Measurements from ENCODE around the gene TRAPPC3. TPM values are rescaled to one million over a fixed set of nuclear protein-coding genes. Genes with fewer than 3 reads are reported as not detected.

The TRAPPC3 gene
- total and polyA plus RNA-seq, 2 donors (not counting 1 experiment from before 2014, with no cell fraction given) = 88.5 to 105 TPM

- H3K79me2 ChIP-seq (ENCODE audit: control insufficient read depth, insufficient read depth, low read length) = peaks cover 73% of the 10 kb centered on the region
- DNase-seq (ENCODE audit: low read depth in 2 of 2) = peak in 1 of 2 donors; percentile 89
- peaks cover 49% of the 10 kb centered on the region for H3K36me3 ChIP-seq (ENCODE audit: control insufficient read depth, insufficient read depth, low read length)
- peaks cover 6% of the 10 kb centered on the region for H3K4me1 ChIP-seq (ENCODE audit: control insufficient read depth, extremely low read depth, insufficient read depth, low read length)
- peak overlapping the region; percentile 62 for H3K27ac ChIP-seq (ENCODE audit: insufficient read depth, low read length)
- H3K9ac ChIP-seq (ENCODE audit: insufficient read depth, low read length) = no peak overlapping the region
- no peaks in the 10 kb centered on the region for H4K20me1 ChIP-seq (ENCODE audit: control insufficient read depth, extremely low read depth, insufficient read depth, low read length)
- H3K27me3 ChIP-seq (ENCODE audit: control insufficient read depth, insufficient read depth, low read length) = no peaks in the 10 kb centered on the region
- no peak overlapping the region for H3K4me3 ChIP-seq (replicated peaks in 1 of 4; ENCODE audit: control extremely low read depth in 1 of 4, insufficient read depth in 1 of 4, low read depth in 3 of 4, low read length in 4 of 4)
- H3K9me3 ChIP-seq (ENCODE audit: control insufficient read depth, insufficient read depth, low read depth, low read length) = no peaks in the 10 kb centered on the region
- TF ChIP-seq, protein P1, sequence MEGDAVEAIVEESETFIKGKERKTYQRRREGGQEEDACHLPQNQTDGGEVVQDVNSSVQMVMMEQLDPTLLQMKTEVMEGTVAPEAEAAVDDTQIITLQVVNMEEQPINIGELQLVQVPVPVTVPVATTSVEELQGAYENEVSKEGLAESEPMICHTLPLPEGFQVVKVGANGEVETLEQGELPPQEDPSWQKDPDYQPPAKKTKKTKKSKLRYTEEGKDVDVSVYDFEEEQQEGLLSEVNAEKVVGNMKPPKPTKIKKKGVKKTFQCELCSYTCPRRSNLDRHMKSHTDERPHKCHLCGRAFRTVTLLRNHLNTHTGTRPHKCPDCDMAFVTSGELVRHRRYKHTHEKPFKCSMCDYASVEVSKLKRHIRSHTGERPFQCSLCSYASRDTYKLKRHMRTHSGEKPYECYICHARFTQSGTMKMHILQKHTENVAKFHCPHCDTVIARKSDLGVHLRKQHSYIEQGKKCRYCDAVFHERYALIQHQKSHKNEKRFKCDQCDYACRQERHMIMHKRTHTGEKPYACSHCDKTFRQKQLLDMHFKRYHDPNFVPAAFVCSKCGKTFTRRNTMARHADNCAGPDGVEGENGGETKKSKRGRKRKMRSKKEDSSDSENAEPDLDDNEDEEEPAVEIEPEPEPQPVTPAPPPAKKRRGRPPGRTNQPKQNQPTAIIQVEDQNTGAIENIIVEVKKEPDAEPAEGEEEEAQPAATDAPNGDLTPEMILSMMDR (conservative IDR thresholded peaks at IDR 0.05 in 1 of 2, IDR thresholded peaks at IDR 0.05 in 1 of 2; ENCODE audit: low read depth in 1 of 2, low read length in 2 of 2) = no peak
- TF ChIP-seq EZH2 (IDR thresholded peaks at IDR 0.05; ENCODE audit: low read length, missing control alignments) = no peak
- H2AFZ ChIP-seq (ENCODE audit: low read length) = no peak overlapping the region
- no peak overlapping the region for H3K4me2 ChIP-seq (ENCODE audit: extremely low read depth, insufficient read depth, low read length)
Observed at GRCh38 chr1:36172983-36173382, 23.7 kb upstream of the TRAPPC3 start.

DNA sequence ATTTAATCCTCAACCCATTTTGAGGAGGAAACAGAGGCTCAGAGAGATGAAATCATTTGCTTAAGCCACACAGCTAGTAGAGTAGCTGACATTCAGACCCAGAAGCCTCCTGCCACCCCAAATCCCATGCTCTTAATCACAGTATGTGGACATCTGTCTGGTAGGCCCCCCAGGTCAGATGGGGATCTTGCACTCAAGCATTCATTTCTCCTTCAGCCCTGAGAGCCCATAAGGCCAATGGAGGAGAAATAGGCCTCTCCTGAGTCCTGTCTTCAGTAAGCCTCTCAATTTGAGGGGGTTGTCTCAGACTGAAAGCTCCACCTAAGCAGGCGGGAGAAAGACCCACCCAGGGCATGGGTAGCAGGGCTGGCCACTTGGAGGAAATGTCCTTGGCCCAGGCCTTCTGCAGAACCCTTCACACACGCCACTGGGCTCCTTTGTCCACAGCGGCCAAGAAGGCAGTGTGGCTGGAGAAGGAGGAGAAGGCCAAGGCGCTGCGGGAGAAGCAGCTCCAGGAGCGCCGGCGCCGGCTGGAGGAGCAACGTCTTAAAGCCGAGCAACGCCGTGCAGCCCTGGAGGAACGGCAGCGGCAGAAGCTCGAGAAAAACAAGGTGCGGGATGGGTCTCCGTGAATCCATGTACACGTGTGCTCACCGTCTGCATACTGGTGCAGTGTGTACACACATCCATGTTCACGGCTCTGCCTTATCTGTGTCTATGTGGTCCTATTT, 22.9 kb upstream of the TRAPPC3 start:
- no peak overlapping the region for H3K9ac ChIP-seq (ENCODE audit: insufficient read depth, low read length)
- no peaks in the 10 kb centered on the region for H3K27me3 ChIP-seq (ENCODE audit: control insufficient read depth, insufficient read depth, low read length)
- no peak overlapping the region for H3K4me3 ChIP-seq (replicated peaks in 1 of 4; ENCODE audit: control extremely low read depth in 1 of 4, insufficient read depth in 1 of 4, low read depth in 3 of 4, low read length in 4 of 4)
- no peak overlapping the region for H3K4me2 ChIP-seq (ENCODE audit: extremely low read depth, insufficient read depth, low read length)
- H3K79me2 ChIP-seq (ENCODE audit: control insufficient read depth, insufficient read depth, low read length) = peaks cover 81% of the 10 kb centered on the region
- no peaks in the 10 kb centered on the region for H4K20me1 ChIP-seq (ENCODE audit: control insufficient read depth, extremely low read depth, insufficient read depth, low read length)
- no peak for TF ChIP-seq EZH2 (IDR thresholded peaks at IDR 0.05; ENCODE audit: low read length, missing control alignments)
- TF ChIP-seq, protein P1 (conservative IDR thresholded peaks at IDR 0.05 in 1 of 2, IDR thresholded peaks at IDR 0.05 in 1 of 2; ENCODE audit: low read depth in 1 of 2, low read length in 2 of 2) = no peak
- peaks cover 11% of the 10 kb centered on the region for H3K4me1 ChIP-seq (ENCODE audit: control insufficient read depth, extremely low read depth, insufficient read depth, low read length)
- DNase-seq (ENCODE audit: low read depth in 2 of 2) = no peak
- H3K27ac ChIP-seq (ENCODE audit: insufficient read depth, low read length) = peak overlapping the region; percentile 62
- H3K9me3 ChIP-seq (ENCODE audit: control insufficient read depth, insufficient read depth, low read depth, low read length) = no peaks in the 10 kb centered on the region
- H2AFZ ChIP-seq (ENCODE audit: low read length) = no peak overlapping the region
- peaks cover 50% of the 10 kb centered on the region for H3K36me3 ChIP-seq (ENCODE audit: control insufficient read depth, insufficient read depth, low read length)

DNA sequence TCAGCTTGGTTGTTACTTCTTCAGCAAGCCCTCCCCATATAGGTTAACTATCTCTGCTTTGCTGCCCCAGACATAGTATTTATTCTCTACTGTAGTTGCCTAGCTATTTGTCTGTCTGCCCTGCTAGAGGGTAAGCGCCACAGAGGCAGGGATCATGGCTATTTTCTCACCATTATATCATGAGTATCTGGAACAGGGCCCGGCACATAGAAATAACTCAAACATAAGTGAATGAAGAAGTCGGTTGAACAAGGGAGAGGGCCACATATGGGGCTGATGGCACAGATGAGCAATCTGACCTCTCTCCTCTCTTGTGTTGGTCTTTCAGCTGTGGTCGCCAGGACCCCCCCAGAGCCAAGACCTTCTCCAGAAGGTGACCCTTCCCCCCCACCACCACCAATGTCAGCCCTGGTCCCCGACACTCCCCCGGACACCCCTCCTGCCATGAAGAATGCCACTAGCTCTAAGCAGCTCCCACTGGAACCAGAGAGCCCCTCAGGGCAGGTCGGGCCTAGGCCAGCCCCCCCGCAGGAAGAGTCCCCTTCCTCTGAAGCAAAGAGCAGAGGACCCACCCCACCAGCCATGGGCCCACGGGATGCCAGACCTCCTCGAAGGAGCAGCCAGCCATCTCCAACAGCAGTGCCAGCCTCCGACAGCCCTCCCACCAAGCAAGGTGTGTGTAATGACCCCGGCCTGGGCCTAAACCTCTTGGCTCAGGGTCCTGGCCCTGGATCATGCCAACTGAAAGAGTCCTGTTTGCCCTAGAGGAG, 21.5 kb upstream of the TRAPPC3 start:
- DNase-seq (ENCODE audit: low read depth in 2 of 2) = no peak
- Histone ChIP-seq H4K20me1 (ENCODE audit: control insufficient read depth, extremely low read depth, insufficient read depth, low read length) (no peaks in the 10 kb centered on the region), H3K9me3 (ENCODE audit: control insufficient read depth, insufficient read depth, low read depth, low read length) (no peaks in the 10 kb centered on the region), H3K36me3 (ENCODE audit: control insufficient read depth, insufficient read depth, low read length) (peaks cover 44% of the 10 kb centered on the region), H2AFZ (ENCODE audit: low read length) (no peak overlapping the region), H3K4me2 (ENCODE audit: extremely low read depth, insufficient read depth, low read length) (no peak overlapping the region), H3K4me1 (ENCODE audit: control insufficient read depth, extremely low read depth, insufficient read depth, low read length) (peaks cover 17% of the 10 kb centered on the region), H3K27ac (ENCODE audit: insufficient read depth, low read length) (no peak overlapping the region), H3K27me3 (ENCODE audit: control insufficient read depth, insufficient read depth, low read length) (no peaks in the 10 kb centered on the region), H3K9ac (ENCODE audit: insufficient read depth, low read length) (no peak overlapping the region), H3K79me2 (ENCODE audit: control insufficient read depth, insufficient read depth, low read length) (peaks cover 91% of the 10 kb centered on the region), H3K4me3 (replicated peaks in 1 of 4; ENCODE audit: control extremely low read depth in 1 of 4, insufficient read depth in 1 of 4, low read depth in 3 of 4, low read length in 4 of 4) (no peak overlapping the region)
- TF ChIP-seq, protein P1 (conservative IDR thresholded peaks at IDR 0.05 in 1 of 2, IDR thresholded peaks at IDR 0.05 in 1 of 2; ENCODE audit: low read depth in 1 of 2, low read length in 2 of 2) = no peak
- no peak for TF ChIP-seq EZH2 (IDR thresholded peaks at IDR 0.05; ENCODE audit: low read length, missing control alignments)
